Esophagus squamous epithelium (tissue), 5 donors: ENCODE results near the gene PAK4. TPM values are rescaled to one million over a fixed set of nuclear protein-coding genes. Genes with fewer than 3 reads are reported as not detected.
"Not testable (repeated sequence)": the region's sequence is repeated elsewhere in the genome, so short reads cannot be mapped to it uniquely, and the experiment has no call there.

Experiments used
- DNase-seq: peaks from one replicate; lab custom pipeline; 2025; lab: John Stamatoyannopoulos, UW
- H3K27ac ChIP-seq, 4 donors: fragments of 200-600 bp; sonication (generic); one replicate each; pipeline ENCODE4 v1.5.1; 2016 to 2019; ENCODE audit warnings: mild to moderate bottlenecking in 1 of 4
- H3K27me3 ChIP-seq, 4 donors: fragments of 200-600 bp; sonication (generic); 1 replicate in 3 of 4; 2 replicates in 1 of 4; pipeline versions ENCODE4 v1.5.1 to v1.6.0; 2017 to 2021; ENCODE audit warnings: antibody characterized with exemption in 1 of 4
- H3K36me3 ChIP-seq, 3 donors: fragments of 200-600 bp; sonication (generic); one replicate each; pipeline ENCODE4 v1.5.1; 2016 to 2019
- H3K4me1 ChIP-seq, 3 donors: fragments of 200-600 bp; sonication (generic); one replicate each; pipeline ENCODE4 v1.5.1; 2017 to 2019
- H3K4me3 ChIP-seq, 4 donors: fragments of 200-600 bp; sonication (generic); 1 replicate in 3 of 4; 2 replicates in 1 of 4; pipeline ENCODE4 v1.5.1; 2016 to 2019; ENCODE audit warnings: mild to moderate bottlenecking in 2 of 4, moderate library complexity in 1 of 4
- H3K9me3 ChIP-seq, 3 donors: fragments of 200-600 bp; sonication (generic); one replicate each; pipeline ENCODE4 v1.5.1; 2016 to 2019
- CTCF ChIP-seq, 6 experiments: fragments of 450-650 bp in 4 of 6; fragments of 200-600 bp in 2 of 6; sonication (generic) in 2 of 6; IDR thresholded peaks; one replicate each; pipeline ENCODE4 v1.5.1; 2016 to 2019; ENCODE audit warnings: antibody characterized with exemption in 6 of 6, mild to moderate bottlenecking in 4 of 6, moderate library complexity in 4 of 6
- POLR2A ChIP-seq, 4 donors: fragments of 450-650 bp; IDR thresholded peaks; one replicate each; pipeline ENCODE4 v1.6.1; 2017; ENCODE audit warnings: antibody characterized with exemption in 4 of 4, mild to moderate bottlenecking in 4 of 4, moderate library complexity in 3 of 4
- WGBS, 2 donors: methylation state at CpG; one replicate each; pipeline ENCODE4 v1.1.5; 2018; 5-methylcytosine and 5-hydroxymethylcytosine counted together
- intact Hi-C: fragments of 100-400 bp; cut with DNase I; formaldehyde crosslinking; loops from one replicate; pipeline ENCODE4 v1.15.0; 2022
- total RNA-seq, 4 donors: library from RNA; depleted of rRNA; stranded (reverse); fragments of >200 nt; gene quantifications; one replicate each; pipeline ENCODE4 v1.1.0, GENCODE V29; 2016
- donor health status: DM: yes; HTN: yes; CAD: no.

The PAK4 gene
- total RNA-seq, 4 donors from 2014 or later = 12.2 to 40.1 (median 18.3) TPM

DNA sequence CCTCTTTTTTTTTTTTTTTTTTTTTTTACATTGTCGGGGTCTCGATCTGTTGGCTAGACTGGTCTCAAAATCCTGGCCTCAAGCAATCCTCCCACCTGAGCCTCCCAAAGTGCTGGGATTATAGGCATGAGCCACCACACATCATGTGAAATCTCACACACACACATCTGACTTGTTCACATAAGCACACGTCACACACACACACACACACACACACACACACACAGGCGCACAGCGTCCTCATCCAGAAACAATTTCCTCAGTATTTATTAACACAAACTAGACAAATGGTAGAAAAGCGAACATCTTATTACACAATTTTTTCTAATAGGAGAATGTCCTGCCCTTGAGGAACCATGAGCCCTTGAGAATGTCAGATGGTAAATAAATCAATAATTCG is 83.6 kb downstream of the PAK4 start:
- Histone ChIP-seq H3K27me3 (peaks cover 0 to 28% (median under 1%) of the 10 kb centered on the region in 4 donors), H3K4me1 (no peaks in the 10 kb centered on the region), H3K9me3 (no peaks in the 10 kb centered on the region), H3K27ac (no peak overlapping the region), H3K36me3 (no peaks in the 10 kb centered on the region), H3K4me3 (no peak overlapping the region)
- TF ChIP-seq CTCF (IDR thresholded peaks at IDR 0.05) (no peak), POLR2A (IDR thresholded peaks at IDR 0.05) (no peak)
- DNase-seq = no peak
- WGBS, 2 donors = 62 to 75% methylated on average over 6 to 7 of the region's 7 CpGs
- intact Hi-C loops = no loop called here

GRCh38 chr19:39211731-39212374 is 86.3 kb downstream of the PAK4 start:
- intact Hi-C loops = no loop called here
- Histone ChIP-seq H3K27me3 (peaks cover 0 to 32% (median 2%) of the 10 kb centered on the region in 4 donors), H3K4me1 (no peaks in the 10 kb centered on the region), H3K27ac (no peak overlapping the region), H3K9me3 (no peaks in the 10 kb centered on the region), H3K36me3 (no peaks in the 10 kb centered on the region), H3K4me3 (no peak overlapping the region)
- no peak for DNase-seq
- 53 to 63% methylated on average over 3 to 8 of the region's 13 CpGs for WGBS, 2 donors
- no peak for TF ChIP-seq CTCF (IDR thresholded peaks at IDR 0.05)
- TF ChIP-seq POLR2A (IDR thresholded peaks at IDR 0.05) = no peak

- Histone ChIP-seq H3K4me1 (no peaks in the 10 kb centered on the region), H3K27ac (no peak overlapping the region), H3K36me3 (no peaks in the 10 kb centered on the region), H3K4me3 (no peak overlapping the region), H3K27me3 (peaks cover 0 to 27% (median 2%) of the 10 kb centered on the region in 4 donors), H3K9me3 (no peaks in the 10 kb centered on the region)
- TF ChIP-seq CTCF (IDR thresholded peaks at IDR 0.05) (peak in 1 of 6 experiments; percentile 44), POLR2A (IDR thresholded peaks at IDR 0.05) (no peak)
- DNase-seq = no peak
- intact Hi-C loops = no loop called here
- 15 to 33% methylated on average over 5 to 8 of the region's 8 CpGs for WGBS, 2 donors
These were observed 86.8 kb downstream of the PAK4 start for GRCh38 chr19:39212375-39212742.

DNA sequence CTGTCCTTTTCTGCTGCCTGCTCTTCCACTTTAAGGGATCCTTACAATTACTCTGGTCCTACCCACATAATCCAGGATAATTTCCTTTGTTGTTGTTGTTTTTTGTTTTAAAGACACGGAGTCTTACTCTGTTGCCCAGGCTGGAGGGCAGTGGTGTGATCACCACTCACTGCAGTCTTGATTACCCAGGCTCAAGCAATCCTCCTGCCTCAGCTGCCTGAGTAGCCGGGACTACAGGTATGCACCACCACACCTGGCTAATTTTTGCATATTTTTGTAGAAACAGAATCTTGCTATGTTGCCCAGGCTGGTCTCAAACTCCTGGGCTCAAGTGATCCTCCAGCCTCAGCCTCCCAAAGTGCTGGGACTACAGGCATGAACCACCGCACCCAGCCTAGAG is 89.7 kb downstream of the PAK4 start:
- H3K36me3 ChIP-seq, H3K27ac ChIP-seq, H3K4me1 ChIP-seq, H3K9me3 ChIP-seq, H3K4me3 ChIP-seq, DNase-seq, intact Hi-C loops: not testable (repeated sequence)
- H3K27me3 ChIP-seq = peaks cover 0 to 38% (median 2%) of the 10 kb centered on the region in 4 donors
- 68 to 75% methylated on average over 3 of the region's 3 CpGs for WGBS, 2 donors

- WGBS, 2 donors = 79 to 83% methylated on average over 5 of the region's 5 CpGs
These were observed 91.5 kb downstream of the PAK4 start for GRCh38 chr19:39217094-39217493.

More at GRCh38 chr19:39217094-39217493, 91.5 kb downstream of the PAK4 start:
- Histone ChIP-seq H3K9me3 (no peaks in the 10 kb centered on the region), H3K4me1 (no peaks in the 10 kb centered on the region), H3K27me3 (peaks cover 0 to 53% (median 2%) of the 10 kb centered on the region in 4 donors), H3K27ac (no peak overlapping the region), H3K36me3 (no peaks in the 10 kb centered on the region), H3K4me3 (no peak overlapping the region)
- no peak for DNase-seq
- no peak for TF ChIP-seq CTCF (IDR thresholded peaks at IDR 0.05)
- intact Hi-C loops = no loop called here
